ENCODE results near the gene GLCCI1. TPM values are rescaled to one million over a fixed set of nuclear protein-coding genes. Genes with fewer than 3 reads are reported as not detected.

Gene GLCCI1
- total RNA-seq, 1 experiment from 2014 or later, result 4.6 TPM

DNA sequence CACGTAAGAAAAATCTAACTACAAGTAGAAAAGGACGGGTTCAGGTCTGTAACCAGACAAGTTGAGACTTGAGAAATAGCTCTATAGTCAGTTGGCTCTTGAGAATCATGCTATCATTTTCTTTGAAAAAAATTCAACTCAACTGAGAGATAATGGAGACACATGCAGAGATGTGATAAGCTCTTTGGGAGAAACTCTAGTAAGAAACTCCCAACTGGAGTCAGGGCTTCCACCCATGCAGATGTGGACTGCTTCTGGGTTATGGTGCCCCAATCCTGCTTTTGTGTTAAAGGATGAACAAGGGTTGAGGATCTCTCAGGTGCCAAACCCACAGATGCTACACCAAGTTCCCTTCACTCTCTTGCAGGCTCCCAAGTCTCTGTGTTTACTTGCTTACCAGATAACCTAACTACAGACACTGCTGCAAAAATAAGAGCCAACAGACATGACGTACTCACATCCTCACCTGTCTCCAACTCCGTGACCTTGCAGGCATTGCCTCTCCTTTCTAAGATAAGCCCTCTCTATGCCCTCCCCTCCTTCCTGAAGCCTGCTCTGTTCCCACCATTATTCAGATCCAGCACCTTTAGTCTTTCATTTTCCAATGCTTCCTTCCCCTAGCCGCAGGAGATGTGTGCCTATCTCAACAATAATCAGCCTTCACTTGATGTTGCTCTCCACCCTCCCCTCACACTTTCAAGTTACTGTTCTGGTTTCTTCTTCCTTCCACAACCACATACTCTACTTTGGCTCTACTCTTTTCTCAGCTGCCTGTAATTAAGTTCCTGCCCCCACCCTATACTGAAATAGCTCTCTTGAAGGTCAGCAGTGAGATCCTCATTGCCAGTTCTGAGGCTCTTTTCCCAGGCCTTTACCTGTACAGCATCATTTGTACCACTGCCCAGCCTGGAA, 163.4 kb downstream of the GLCCI1 start (continued):
- TF ChIP-seq ZBTB33 (IDR thresholded peaks at IDR 0.05; ENCODE audit: extremely low read depth, insufficient replicate concordance, low read length) (no peak), SIN3A (IDR thresholded peaks at IDR 0.05; ENCODE audit: low read depth) (no peak), FOSL1 (IDR thresholded peaks at IDR 0.05; ENCODE audit: low read depth) (no peak), ELF1 (IDR thresholded peaks at IDR 0.05; ENCODE audit: borderline replicate concordance, low read depth) (no peak), YY1 (IDR thresholded peaks at IDR 0.05; ENCODE audit: extremely low read depth, insufficient replicate concordance, low read depth, low read length) (no peak)

- TF ChIP-seq CEBPB (IDR thresholded peaks at IDR 0.05; ENCODE audit: low read depth) (no peak), FOSL1 (IDR thresholded peaks at IDR 0.05; ENCODE audit: low read depth) (no peak), POLR2A (IDR thresholded peaks at IDR 0.05; ENCODE audit: borderline replicate concordance, extremely low read depth, insufficient read depth, insufficient read length) (no peak), SIN3A (IDR thresholded peaks at IDR 0.05; ENCODE audit: low read depth) (no peak), JUND (IDR thresholded peaks at IDR 0.05) (no peak), EZH2phosphoT487 (IDR thresholded peaks at IDR 0.05; ENCODE audit: borderline replicate concordance) (no peak), MAX (IDR thresholded peaks at IDR 0.05) (no peak), EGR1 (IDR thresholded peaks at IDR 0.05; ENCODE audit: low read depth) (no peak)
- TF ChIP-seq, protein P1, sequence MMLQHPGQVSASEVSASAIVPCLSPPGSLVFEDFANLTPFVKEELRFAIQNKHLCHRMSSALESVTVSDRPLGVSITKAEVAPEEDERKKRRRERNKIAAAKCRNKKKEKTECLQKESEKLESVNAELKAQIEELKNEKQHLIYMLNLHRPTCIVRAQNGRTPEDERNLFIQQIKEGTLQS (IDR thresholded peaks at IDR 0.05), result no peak
- Histone ChIP-seq H3K27ac (ENCODE audit: low read depth, low read length) (no peak overlapping the region), H4K20me1 (ENCODE audit: insufficient read depth) (no peaks in the 10 kb centered on the region), H3K4me2 (ENCODE audit: low read length) (no peak overlapping the region), H3K9me2 (ENCODE audit: insufficient read depth) (no peaks in the 10 kb centered on the region), H3K4me3 (replicated peaks in 1 of 2; ENCODE audit: low read depth in 1 of 2, low read length in 2 of 2) (no peak overlapping the region), H3K9me3 (ENCODE audit: control insufficient read depth in 1 of 2, insufficient read depth in 1 of 2, low read depth in 1 of 2, low read length in 2 of 2) (no peaks in the 10 kb centered on the region), H3K4me1 (ENCODE audit: control insufficient read depth in 1 of 2, insufficient read depth in 2 of 2, low read length in 2 of 2) (no peaks in the 10 kb centered on the region), H3K79me2 (ENCODE audit: insufficient read depth, low read length) (no peaks in the 10 kb centered on the region), H2AFZ (ENCODE audit: low read depth, low read length, poor library complexity, severe bottlenecking) (no peak overlapping the region), H3K9ac (ENCODE audit: low read length) (no peak overlapping the region), H3K36me3 (ENCODE audit: control insufficient read depth in 1 of 2, insufficient read depth in 2 of 2, low read length in 2 of 2) (no peaks in the 10 kb centered on the region), H3K27me3 (ENCODE audit: insufficient read depth, low read length) (no peaks in the 10 kb centered on the region)
- RAD21 ChIA-PET (ENCODE audit: low non-redundant PET in 1 of 2, low total read pairs in 2 of 2, uncharacterized antibody in 2 of 2, unreplicated experiment in 2 of 2), result no interaction called here
- ATAC-seq, result no peak
- intact Hi-C loops (cut with micrococcal nuclease), result no loop called here
- CTCF ChIA-PET, result no interaction called here
- POLR2A ChIA-PET, result no interaction called here
- DNase-seq (ENCODE audit: low read depth, low spot score), result no peak
- no TSS peak for BruUV-seq (replicated peaks)
Measured at GRCh38 chr7:8133188-8133848, 164.7 kb downstream of the GLCCI1 start.

Measured in HCT116 (cell line).